Measurements from ENCODE around the gene USP44.

DNA sequence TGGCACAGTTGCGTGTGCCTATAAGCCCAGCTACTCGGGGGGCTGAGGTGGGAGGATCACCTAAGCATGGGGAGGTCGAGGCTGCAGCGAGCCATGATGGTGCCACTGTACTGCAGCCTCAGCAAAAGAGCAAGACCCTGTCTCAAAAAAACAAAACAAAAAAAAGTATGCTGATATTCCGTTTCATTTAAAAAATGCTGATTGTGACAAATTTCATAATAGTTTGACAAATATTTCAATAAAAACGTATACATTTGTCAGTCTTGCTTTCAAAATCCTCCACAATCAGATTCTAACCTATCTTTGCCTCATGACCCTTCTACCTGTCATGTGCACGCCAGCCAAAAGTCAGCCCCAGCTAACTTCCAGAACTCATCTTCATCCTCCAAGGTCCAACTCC, 9.8 kb downstream of the USP44 start:
- TF ChIP-seq CTCF (IDR thresholded peaks at IDR 0.05) (no peak), POLR2A (IDR thresholded peaks at IDR 0.05) (no peak)
